Left ventricle myocardium superior (tissue), 1 donor: ENCODE data around the gene TBC1D23. TPM values are rescaled to one million over a fixed set of nuclear protein-coding genes. Genes with fewer than 3 reads are reported as not detected.
"Not testable (repeated sequence)": the region's sequence is repeated elsewhere in the genome, so short reads cannot be mapped to it uniquely, and the experiment has no call there.

Source experiments
- ATAC-seq: fragments of 200-7000 bp; cut with Tn5 transposase; one replicate; pipeline ENCODE4 v1.9.1; 2020; ENCODE audit warnings: mild to moderate bottlenecking, moderate library complexity
- DNase-seq: peaks from one replicate; pipeline ENCODE4 v3.0.0-alpha.2; 2020
- intact Hi-C: fragments of 100-400 bp; cut with micrococcal nuclease; formaldehyde crosslinking; loops from one replicate; pipeline ENCODE4 v1.11.0; 2022
- total RNA-seq: library from RNA; stranded (reverse); fragmentation: NEBNext Ultra II Directional; extraction: Animal tissue kit (Norgen Biotek cat#: 25700); gene quantifications from one replicate; pipeline ENCODE4 v1.2.1, GENCODE V29; 2021
- donor health status: DM: no; HTN: yes; CAD: no; lungs with severe emphysema.

Gene TBC1D23
- total RNA-seq, 1 donor from 2014 or later: 31.3 TPM

DNA sequence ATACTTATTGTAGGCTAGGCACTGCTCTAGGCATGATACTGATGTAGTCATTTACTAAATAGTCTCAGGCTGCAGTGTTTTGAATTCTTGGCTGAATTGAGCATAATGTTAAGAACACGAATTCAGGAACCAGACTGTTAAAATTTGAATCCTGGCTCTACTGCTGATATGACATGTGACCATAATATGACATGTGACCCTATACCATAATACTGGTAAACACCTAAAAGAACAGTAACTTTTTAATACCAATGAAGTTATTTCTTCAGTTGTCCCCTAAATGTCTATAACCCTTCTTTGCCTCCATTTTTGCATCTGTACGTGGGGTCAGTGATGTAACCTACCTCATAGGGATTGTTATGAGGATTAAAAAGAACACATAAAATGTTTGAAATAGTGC, 18.1 kb downstream of the TBC1D23 start:
- no peak for DNase-seq
- no peak for ATAC-seq
- intact Hi-C loops: no loop called here

DNA sequence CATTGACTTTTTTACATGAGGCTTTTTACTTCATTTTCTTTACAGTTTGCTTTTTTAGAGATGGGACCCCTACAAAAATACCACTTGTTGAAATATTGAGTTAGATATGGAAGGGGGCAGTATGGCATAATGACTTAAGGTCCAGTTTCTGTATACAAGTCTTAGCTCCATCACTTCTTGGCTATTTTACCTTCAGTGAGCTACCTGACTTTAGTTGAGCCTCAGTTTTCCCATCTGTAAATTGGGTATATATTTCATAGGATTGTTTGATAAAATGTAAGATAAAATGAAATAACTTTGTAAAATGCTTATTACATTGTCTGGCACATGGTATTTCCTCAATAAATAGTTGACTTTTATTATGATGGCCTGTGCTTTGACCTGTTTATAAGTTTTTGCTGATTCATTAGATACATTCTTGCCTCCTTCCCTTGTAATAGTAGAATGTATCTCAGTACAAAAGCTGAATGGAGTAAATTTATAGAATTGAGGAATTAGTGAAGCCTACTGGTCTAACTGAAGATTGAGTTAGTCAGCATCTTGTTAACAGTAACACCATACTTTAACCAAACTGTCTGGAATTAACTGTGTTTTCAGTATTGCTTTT, 27.6 kb downstream of the TBC1D23 start:
- intact Hi-C loops: no loop called here
- ATAC-seq (no peak), DNase-seq (no peak)

DNA sequence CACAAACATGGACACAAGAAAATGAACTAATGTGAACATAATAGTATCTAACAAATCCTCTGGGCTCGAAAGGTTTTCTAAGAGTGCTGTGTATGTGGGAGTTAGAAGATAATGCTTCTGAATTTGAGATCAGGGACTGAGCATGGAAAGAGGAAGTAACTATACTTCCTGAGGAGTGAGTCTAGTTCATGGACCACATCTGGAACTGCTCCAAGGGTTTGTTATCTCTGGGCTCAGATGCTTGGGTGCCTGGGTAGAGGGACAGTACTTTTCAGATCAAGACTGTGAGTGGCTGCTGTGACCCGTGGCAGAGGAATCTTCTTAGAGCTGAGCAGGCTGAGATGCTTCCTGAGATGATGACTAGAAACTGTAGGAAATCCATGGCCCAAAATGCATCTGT, 28.5 kb downstream of the TBC1D23 start:
- no peak for DNase-seq
- intact Hi-C loops: no loop called here
- ATAC-seq: no peak

DNA sequence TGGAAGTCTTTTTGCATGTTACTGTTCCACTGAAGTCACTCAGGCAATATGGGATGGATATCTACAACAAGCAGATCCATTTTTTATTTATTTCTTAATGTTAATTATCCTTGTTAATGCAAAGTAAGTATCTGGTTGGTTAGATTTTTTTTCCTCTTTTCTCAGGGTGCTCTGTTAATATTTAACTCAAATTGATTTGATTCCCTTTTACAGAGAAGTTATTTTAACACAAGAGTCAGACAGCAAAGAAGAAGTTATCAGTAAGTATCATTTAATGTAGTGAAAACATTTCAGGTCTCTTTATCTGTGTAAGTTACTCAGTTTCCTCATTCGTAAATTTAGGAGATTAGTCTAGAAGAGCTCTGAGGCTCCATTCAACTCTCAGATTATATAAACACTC, 34.3 kb downstream of the TBC1D23 start:
- DNase-seq (no peak), ATAC-seq (no peak)
- intact Hi-C loops: no loop called here

DNA sequence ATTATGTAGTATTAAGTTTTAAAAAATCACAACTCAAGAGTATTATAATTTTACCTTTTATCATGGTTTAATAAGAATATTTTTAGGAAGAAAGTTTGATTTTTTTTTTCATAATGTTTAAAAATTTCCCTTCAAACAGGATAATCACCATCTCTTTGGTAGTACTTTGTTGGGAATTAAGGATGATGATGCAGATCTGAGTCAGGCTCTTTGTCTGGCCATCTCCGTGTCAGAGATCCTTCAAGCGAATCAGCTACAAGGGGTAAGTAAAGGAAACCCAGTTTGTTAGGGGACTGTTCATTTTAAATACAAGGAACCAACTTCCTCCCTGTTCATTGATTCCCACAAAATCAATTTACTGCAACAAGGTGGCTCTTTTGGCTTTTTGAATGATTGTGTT, 37.0 kb downstream of the TBC1D23 start:
- ATAC-seq: no peak
- intact Hi-C loops: no loop called here
- DNase-seq: no peak

DNA sequence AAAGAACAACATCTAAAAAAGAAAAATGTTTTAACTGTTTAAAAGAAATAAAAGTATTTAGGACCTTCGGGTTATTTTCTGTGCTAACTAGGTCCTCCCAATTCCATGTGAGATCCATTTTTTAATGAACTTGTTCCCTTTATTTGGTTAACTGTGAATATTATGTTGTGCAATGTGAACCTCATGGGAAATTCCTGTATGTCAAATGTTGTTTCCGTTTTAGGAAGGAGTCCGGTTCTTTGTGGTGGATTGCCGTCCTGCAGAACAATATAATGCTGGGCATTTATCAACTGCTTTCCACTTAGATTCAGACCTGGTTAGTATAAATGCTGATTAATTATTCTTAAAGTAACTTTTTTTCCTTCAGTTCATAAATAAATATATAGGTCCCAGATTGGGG, 38.2 kb downstream of the TBC1D23 start:
- intact Hi-C loops: no loop called here
- DNase-seq (no peak), ATAC-seq (no peak)

DNA sequence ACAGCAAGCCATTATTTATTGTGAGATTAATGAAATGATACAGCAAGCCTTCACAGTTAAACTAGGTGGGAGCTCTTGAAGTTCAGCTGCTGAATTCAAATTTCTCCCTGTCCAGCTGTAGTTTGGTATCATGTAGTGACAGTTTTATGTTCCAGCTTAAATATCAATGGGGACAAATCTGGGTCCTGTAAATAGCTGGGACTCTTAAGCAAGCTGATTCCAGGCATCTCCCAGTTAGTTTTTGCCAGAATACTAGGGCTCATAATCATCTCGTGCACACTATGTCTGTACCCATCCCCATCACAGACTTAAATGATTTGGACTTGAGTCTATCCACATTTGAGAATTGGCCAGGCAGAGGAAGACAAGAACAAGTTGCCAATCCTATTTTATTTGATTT, 45.9 kb downstream of the TBC1D23 start:
- intact Hi-C loops: no loop called here
- ATAC-seq: no peak
- no peak for DNase-seq

DNA sequence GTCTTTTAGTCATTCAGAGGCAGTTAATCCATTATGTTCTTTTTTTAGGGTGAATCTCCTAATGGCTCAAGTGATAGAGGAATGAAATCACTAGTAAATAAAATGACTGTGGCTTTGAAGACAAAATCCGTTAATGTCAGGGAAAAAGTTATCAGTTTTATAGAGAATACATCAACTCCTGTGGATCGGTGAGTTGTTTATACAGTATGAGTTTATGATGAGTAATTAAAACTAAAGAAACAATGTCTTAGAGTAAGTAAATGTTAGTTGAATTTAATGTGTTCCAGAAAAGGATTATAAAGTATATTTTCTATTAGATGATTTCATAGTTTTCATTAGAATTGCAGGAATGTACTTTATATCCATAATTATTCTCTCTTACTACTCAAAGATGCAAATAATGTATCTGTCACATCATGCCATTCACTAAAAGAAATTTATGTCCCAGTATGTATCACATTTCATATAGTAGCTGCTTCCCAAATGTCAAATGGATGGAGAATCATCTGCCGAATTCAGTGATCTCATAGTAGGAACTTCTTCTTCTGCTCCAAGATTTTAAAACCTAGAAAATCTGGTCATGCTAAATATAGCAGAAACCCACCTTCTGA, 49.7 kb downstream of the TBC1D23 start:
- DNase-seq (no peak), ATAC-seq (no peak)
- intact Hi-C loops: no loop called here

DNA sequence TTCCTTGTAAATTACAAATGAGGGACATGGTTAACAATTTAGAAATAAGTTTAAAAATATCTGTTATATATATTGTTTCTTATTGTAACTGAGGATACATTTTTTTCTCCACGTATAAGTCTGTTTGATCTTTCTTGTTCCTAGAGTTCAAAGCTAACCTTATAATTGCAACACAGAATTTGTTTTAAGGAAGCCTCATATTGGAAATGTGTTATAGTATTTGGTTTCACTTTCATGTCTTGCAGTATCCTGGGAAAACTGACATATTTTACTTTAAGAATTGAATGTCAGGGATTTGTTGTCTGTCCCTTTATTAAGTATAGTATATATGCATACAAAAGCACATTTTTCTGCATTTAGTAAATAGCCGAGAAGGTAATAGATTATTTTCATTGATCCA, 50.2 kb downstream of the TBC1D23 start:
- no peak for ATAC-seq
- intact Hi-C loops: no loop called here
- DNase-seq: no peak

DNA sequence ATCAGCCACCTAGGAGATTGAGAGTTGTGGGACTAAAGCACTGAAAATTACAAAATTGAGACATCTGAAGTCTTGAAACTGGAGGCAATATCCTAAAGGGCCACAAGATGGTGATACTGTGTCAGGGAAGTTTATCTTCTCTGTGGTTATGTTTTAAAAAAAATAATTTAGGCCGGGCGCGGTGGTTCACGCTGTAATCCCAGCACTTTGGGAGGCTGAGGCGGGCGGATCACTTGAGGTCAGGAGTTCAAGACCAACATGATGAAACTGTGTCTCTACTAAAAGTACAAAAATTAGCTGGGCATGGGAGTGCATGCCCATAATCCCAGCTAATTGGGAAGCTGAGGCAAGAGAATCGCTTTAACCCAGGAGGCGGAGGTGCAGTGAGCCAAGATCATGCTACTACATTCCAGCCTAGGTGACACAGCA, 55.9 kb downstream of the TBC1D23 start:
- ATAC-seq (peak; percentile 68), DNase-seq (peak; percentile 39)
- intact Hi-C loops: no loop called here

DNA sequence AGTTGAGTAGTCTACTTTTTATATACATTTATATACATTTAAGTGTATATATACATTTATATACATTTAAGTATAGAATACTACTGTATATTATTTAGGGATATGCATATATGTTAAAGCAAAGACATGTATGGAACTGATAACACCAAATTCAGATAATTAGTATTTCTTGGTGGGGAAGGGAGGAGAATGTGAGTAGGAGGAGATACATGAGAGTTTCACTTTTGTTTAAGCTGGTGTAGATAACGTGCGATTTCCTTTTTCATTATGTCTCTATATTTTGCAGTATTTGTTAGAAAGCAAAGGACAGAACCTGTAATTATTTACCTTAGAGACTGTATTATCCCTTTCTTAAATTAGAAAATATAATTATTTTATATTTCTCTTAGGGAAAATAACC, 57.1 kb downstream of the TBC1D23 start:
- DNase-seq (no peak), ATAC-seq (no peak)
- intact Hi-C loops: no loop called here

DNA sequence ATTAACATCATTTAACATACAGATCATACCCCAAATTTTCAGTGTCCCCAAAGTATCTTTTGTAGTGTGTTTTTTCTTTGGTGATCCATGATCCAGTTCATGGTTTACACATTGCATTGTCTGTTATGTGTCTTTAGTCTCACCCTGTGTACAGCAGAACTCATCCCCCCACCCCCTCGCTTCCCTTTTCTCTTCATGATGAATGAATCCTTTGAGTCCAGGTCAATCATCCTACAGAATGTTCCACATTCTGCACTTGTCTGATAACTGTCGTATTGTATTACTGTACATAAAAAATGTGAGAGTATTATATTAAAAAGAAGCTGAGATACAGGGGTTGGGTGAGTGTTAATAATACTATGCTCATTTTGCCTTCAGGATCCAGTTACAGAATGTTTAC, 59.2 kb downstream of the TBC1D23 start:
- DNase-seq (no peak), ATAC-seq (no peak)
- intact Hi-C loops: loop anchor here (5.0 kb wide), 1 partner anchor 62 kb away; no protein-coding TSS in a partner anchor

DNA sequence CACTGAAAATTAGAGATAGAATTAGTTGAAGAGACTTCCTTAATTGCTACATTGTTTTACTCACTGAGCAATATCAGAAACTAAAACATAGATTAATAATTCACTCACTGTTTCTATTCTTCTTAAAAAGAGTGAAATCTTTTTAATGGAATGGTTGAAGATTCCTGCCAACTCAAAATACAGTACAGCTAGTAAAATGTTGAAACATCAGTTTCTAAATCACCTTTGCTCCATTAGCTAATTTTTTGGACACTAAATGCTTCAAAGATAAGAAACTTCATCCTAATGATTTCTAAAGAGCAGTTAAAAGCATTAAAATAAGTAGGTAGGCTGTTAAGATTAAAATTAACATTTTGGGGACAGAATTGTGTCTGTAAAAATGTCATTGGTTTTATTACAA, 63.3 kb downstream of the TBC1D23 start:
- intact Hi-C loops: loop anchor here (5.0 kb wide), 1 partner anchor 58 kb away; no protein-coding TSS in a partner anchor
- no peak for DNase-seq
- ATAC-seq: no peak

DNA sequence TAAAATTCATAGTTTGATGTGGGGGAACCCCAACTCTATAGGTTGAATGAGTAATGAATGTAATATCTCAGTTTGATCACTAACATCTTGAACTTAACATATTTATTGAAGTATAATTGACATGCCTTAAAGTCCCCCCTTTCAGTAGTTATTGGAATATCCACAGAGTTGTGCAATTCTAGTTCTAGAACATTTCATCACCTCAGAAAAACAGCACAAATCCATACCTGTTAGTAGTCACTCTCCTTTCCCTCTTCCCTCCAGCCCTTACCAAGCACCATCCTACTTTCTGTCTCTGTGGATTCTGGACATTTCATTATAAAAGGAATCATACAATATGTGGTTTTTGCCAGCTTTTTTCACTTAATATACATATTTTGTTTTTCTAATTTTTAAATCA, 65.0 kb downstream of the TBC1D23 start:
- intact Hi-C loops: no loop called here
- ATAC-seq (no peak), DNase-seq (no peak)

DNA sequence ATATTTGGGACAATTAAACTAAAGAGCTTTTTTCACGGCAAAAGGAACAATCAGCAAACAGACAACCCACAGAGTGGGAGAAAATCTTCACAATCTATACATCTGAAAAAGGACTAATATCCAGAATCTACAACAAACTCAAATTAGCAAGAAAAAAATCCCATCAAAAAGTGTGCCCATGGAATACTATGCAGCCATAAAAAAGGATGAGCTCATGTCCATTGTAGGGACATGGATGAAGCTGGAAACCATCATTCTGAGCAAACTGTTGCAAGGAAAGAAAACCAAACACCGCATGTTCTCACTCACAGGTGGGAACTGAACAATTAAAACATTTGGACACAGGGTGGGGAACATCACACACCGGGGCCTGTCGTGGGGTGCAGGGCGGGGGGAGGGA, 66.6 kb downstream of the TBC1D23 start:
- DNase-seq, ATAC-seq, intact Hi-C loops: not testable (repeated sequence)

DNA sequence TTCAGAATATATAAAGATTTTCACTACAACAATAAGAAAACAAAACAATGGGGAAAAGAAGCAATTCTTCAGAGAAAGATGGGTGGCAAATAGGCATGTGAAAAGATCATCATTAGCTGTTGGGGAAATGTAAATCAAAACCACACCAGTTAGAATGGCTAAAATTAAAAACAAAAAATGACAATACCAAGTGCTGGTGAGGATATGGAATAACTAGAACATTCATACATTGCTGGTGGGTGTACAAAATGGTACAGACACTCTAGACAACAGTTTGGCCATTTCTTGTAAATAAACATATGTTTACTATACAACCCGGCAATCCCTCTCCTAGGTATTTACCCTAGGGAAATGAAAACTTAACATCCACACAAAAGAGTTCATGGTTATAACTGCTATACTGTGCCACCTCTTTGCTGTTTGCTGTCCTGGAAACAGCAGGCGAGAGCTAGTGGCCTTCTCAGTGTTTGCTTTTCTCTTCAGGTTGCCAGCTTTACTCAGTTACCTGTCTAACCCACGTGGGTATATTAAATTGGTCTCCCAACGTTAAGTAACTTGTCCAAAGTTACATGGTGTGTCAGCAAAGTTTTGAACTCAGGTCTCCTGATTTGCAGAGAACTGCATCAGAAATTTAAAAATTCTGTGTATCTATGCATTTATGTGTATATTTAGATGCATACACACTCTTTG, 69.2 kb downstream of the TBC1D23 start:
- no peak for ATAC-seq
- no peak for DNase-seq
- intact Hi-C loops: no loop called here

DNA sequence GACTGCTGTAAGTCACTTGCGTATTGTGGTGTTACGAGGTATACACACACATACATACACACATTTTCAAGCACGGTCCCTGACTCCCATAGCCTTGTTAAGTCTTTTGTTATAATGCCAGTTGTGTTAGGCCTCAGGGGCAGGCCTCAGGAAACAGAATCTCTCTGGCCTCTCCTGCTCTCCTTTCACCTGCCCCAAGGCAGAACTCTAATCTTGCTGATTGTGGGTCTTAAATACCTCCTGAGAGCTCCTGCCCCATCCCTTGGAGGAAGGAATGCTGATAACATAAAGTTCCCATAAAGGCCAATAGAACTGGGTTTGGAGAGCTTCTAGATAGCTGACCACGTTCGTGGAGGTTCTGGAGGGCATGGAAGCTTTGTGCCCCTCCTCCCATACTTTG, 69.9 kb downstream of the TBC1D23 start:
- no peak for DNase-seq
- ATAC-seq: no peak
- intact Hi-C loops: no loop called here

DNA sequence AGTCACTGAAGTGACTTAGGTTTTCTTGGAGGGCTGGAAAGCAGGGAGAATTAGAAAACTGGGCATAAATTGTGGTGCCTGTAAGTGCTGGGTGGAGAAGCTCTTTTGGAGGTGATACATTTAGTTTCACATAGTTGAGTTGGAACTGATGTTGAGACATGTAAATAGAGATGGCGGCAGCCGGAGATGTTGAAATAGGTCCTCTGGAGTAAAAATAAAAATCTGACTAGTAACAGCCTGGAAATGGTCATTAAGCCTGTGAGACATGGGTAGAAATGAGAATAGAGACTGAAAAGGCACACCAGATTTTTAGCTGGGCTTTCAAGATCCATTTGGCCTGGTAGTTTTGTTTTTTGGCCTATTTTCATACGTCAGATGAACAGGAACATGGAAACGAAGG, 70.9 kb downstream of the TBC1D23 start:
- no peak for DNase-seq
- intact Hi-C loops: no loop called here
- no peak for ATAC-seq

DNA sequence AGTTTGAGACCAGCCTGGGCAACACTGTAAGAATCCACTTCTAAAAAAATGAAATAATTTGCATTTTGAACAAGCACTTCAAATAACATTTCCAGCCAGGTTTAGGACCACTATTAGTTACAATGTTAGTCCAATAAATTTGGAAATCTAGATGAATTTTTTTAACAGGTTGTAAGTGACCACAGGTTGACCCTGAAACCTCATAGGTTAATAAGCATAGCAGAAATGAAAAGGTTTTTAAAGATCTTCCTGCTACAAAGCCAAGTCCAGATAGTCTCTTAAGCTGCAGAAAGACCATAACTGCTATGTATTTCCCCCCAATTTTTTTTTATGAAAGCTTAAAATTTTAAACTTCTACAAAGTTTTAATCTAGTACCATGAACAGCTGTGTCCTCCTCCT, 72.3 kb downstream of the TBC1D23 start:
- no peak for ATAC-seq
- DNase-seq: no peak
- intact Hi-C loops: no loop called here

DNA sequence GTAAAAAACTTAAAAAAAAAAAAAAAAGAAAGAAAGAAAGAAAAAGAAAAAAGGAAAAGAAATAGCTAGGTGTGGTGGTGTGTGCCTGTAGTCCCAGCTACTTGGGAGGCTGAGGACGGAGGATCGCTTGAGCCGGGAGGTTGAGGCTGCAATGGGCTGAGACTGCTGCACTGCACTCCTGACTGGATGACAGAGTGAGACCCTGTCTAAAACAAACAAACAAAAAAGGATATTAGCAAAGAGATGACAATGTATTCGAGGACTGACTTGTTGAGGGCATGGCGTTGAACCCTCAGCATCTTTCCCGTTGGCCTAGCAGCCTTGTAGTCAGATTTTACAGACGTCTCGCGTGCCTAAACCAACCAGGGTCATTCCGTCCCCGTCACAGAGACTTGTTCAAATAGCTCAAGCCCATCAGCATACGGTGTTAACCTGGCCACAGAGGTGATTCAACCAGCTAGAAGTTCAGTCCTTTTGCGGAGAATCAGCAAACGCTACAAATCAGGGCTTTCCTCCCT, 73.2 kb downstream of the TBC1D23 start:
- no peak for DNase-seq
- intact Hi-C loops: no loop called here
- ATAC-seq: peak; percentile 10
